Trophoblast cell (in vitro differentiated cells and primary cell): ENCODE results near the gene ACHE.

Source experiments
- DNase-seq, 2 donors: peaks; one replicate each; pipeline ENCODE4 v3.0.0-alpha.2; 2016
- H2AFZ ChIP-seq: 2 replicates; pipeline ENCODE4 v1.6.1; 2013; ENCODE audit warnings: low read length, moderate library complexity, mild to moderate bottlenecking; ENCODE audit not compliant: insufficient read depth, poor library complexity
- H2AK5ac ChIP-seq: 2 replicates; pipeline ENCODE4 v1.6.1; 2013; ENCODE audit warnings: mild to moderate bottlenecking, low read length
- H2BK120ac ChIP-seq: 2 replicates; pipeline ENCODE4 v1.6.1; 2013; ENCODE audit warnings: low read length, mild to moderate bottlenecking, moderate library complexity; ENCODE audit not compliant: insufficient read depth, poor library complexity
- H2BK12ac ChIP-seq: 2 replicates; pipeline ENCODE4 v1.6.1; 2013; ENCODE audit warnings: mild to moderate bottlenecking, low read length, moderate library complexity
- H2BK5ac ChIP-seq: 2 replicates; pipeline ENCODE4 v1.6.1; 2013; ENCODE audit warnings: low read length, low read depth, moderate library complexity, mild to moderate bottlenecking; ENCODE audit not compliant: poor library complexity
- H3K14ac ChIP-seq: 2 replicates; pipeline ENCODE4 v1.6.1; 2013; ENCODE audit warnings: mild to moderate bottlenecking, low read length
- H3K18ac ChIP-seq: 2 replicates; pipeline ENCODE4 v1.6.1; 2013; ENCODE audit warnings: mild to moderate bottlenecking, low read length
- H3K23ac ChIP-seq: 2 replicates; pipeline ENCODE4 v1.6.1; 2013; ENCODE audit warnings: low read length
- H3K27ac ChIP-seq: 2 replicates; pipeline ENCODE4 v1.5.1; 2013; ENCODE audit warnings: low read depth, mild to moderate bottlenecking, inconsistent platforms, low read length, moderate library complexity
- H3K27me3 ChIP-seq: 2 replicates; pipeline ENCODE4 v1.6.1; 2013; ENCODE audit warnings: inconsistent platforms, mild to moderate bottlenecking, low read length, moderate library complexity; ENCODE audit not compliant: insufficient read depth
- H3K36me3 ChIP-seq, 2 experiments: 1 replicate in 1 of 2; 2 replicates in 1 of 2; pipeline ENCODE4 v1.6.1; 2013; ENCODE audit warnings: low read length in 2 of 2, mild to moderate bottlenecking in 2 of 2, moderate library complexity in 1 of 2; ENCODE audit not compliant: insufficient read depth in 2 of 2, control insufficient read depth in 1 of 2
- H3K4ac ChIP-seq: 2 replicates; pipeline ENCODE4 v1.6.1; 2013; ENCODE audit warnings: low read depth, mild to moderate bottlenecking, low read length, moderate library complexity
- H3K4me1 ChIP-seq, 2 experiments: 1 replicate in 1 of 2; 2 replicates in 1 of 2; pipeline ENCODE4 v1.6.1; 2013; ENCODE audit warnings: low read length in 2 of 2, mild to moderate bottlenecking in 2 of 2, moderate library complexity in 1 of 2; ENCODE audit not compliant: insufficient read depth in 2 of 2, control insufficient read depth in 1 of 2
- H3K4me2 ChIP-seq: 2 replicates; pipeline ENCODE4 v1.6.1; 2013; ENCODE audit warnings: inconsistent platforms, mild to moderate bottlenecking, low read length, moderate library complexity
- H3K4me3 ChIP-seq: 2 replicates; pipeline ENCODE4 v1.5.1; 2013; ENCODE audit warnings: mild to moderate bottlenecking, low read depth, low read length, inconsistent platforms
- H3K79me1 ChIP-seq: one replicate; pipeline ENCODE4 v1.6.1; 2013; ENCODE audit warnings: low read length
- H3K79me2 ChIP-seq: 2 replicates; pipeline ENCODE4 v1.6.1; 2013; ENCODE audit warnings: low read length, mild to moderate bottlenecking; ENCODE audit not compliant: control insufficient read depth, insufficient read depth, poor library complexity
- H3K9ac ChIP-seq: 2 replicates; pipeline ENCODE4 v1.6.1; 2013; ENCODE audit warnings: mild to moderate bottlenecking, low read length
- H3K9me3 ChIP-seq: 2 replicates; pipeline ENCODE4 v1.6.1; 2013; ENCODE audit warnings: low read depth, mild to moderate bottlenecking, control low read depth, inconsistent platforms, low read length; ENCODE audit not compliant: insufficient read depth
- H4K12ac ChIP-seq: 2 replicates; pipeline ENCODE4 v1.6.1; 2013; ENCODE audit warnings: low read depth, mild to moderate bottlenecking, low read length, moderate library complexity
- H4K8ac ChIP-seq: 2 replicates; pipeline ENCODE4 v1.6.1; 2013; ENCODE audit warnings: low read depth, mild to moderate bottlenecking, low read length, moderate library complexity
- H4K91ac ChIP-seq: one replicate; pipeline ENCODE4 v1.6.1; 2013; ENCODE audit warnings: low read depth, mild to moderate bottlenecking, low read length, moderate library complexity
- WGBS: extraction: QIAGEN DNeasy Blood & Tissue Kit; methylation state at CpG from one replicate; pipeline ENCODE4 v1.1.7; 2013; ENCODE audit warnings: missing lambda C conversion rate; ENCODE audit not compliant: insufficient read length, insufficient coverage; ENCODE audit errors: extremely low coverage; 5-methylcytosine and 5-hydroxymethylcytosine counted together

The ACHE gene

DNA sequence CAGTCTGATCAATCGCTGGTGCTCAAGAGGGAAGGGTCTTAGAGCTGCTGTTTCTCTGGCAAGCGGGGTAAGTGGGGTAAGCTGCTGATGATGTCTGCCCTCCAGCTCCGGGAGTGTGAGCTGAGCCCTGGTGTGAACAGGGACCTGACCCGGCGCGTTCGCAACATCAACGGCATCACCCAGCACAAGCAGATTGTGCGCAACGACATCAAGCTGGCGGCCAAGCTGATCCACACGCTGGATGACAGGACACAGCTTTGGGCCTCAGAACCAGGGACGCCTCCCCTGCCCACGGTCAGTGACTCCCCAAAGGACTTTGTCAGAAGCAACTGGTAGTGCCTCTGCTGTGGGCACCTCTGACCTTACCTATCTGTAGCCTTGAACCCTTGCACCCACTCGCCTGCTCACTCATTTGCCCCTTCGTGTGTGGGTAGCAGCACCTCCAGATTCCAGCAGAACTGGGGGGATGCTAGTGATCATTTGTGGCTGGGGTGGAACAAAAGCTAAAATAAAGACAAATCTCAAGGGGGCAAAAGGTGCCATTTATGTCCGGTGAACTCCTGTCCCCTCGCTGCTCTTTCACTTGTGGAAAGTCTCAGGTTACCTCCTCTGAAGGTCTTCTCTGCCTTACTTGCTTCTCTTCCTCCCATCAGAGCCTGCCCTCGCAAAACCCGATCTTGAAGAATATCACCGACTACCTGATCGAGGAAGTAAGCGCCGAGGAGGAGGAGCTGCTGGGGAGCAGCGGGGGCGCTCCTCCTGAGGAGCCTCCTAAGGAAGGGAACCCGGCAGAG lies 9.3 kb downstream of the ACHE start:
- H2BK12ac ChIP-seq: no peak overlapping the region
- H3K79me2 ChIP-seq: peaks cover 17% of the 10 kb centered on the region
- DNase-seq: no peak
- peaks cover 72 to 75% of the 10 kb centered on the region in 2 experiments for H3K36me3 ChIP-seq
- no peak overlapping the region for H2BK5ac ChIP-seq
- H3K27ac ChIP-seq: no peak overlapping the region
- no peak overlapping the region for H4K91ac ChIP-seq
- peaks cover 20% of the 10 kb centered on the region for H3K79me1 ChIP-seq
- H3K4me3 ChIP-seq: no peak overlapping the region
- peaks cover 7 to 16% of the 10 kb centered on the region in 2 experiments for H3K4me1 ChIP-seq
- H2BK120ac ChIP-seq: no peak overlapping the region
- no peak overlapping the region for H3K4me2 ChIP-seq
- no peak overlapping the region for H3K14ac ChIP-seq
- no CpG with 5 or more reads among the region's 27 CpGs for WGBS
- H4K8ac ChIP-seq: no peak overlapping the region
- H2AK5ac ChIP-seq: no peak overlapping the region
- no peak overlapping the region for H4K12ac ChIP-seq
- no peak overlapping the region for H3K18ac ChIP-seq
- H2AFZ ChIP-seq: no peak overlapping the region
- no peak overlapping the region for H3K23ac ChIP-seq
- H3K9ac ChIP-seq: no peak overlapping the region
- H3K4ac ChIP-seq: no peak overlapping the region
- no peaks in the 10 kb centered on the region for H3K9me3 ChIP-seq
- no peaks in the 10 kb centered on the region for H3K27me3 ChIP-seq

- Histone ChIP-seq H2BK120ac (no peak overlapping the region), H2AK5ac (no peak overlapping the region), H4K91ac (no peak overlapping the region), H3K4me3 (no peak overlapping the region), H3K4ac (no peak overlapping the region), H3K4me2 (no peak overlapping the region), H3K9me3 (no peaks in the 10 kb centered on the region), H3K27ac (no peak overlapping the region), H3K9ac (no peak overlapping the region), H3K36me3 (peaks cover 77 to 81% of the 10 kb centered on the region in 2 experiments), H3K18ac (no peak overlapping the region), H3K23ac (no peak overlapping the region), H3K27me3 (no peaks in the 10 kb centered on the region), H3K79me2 (peaks cover 11% of the 10 kb centered on the region), H2BK5ac (no peak overlapping the region), H2AFZ (no peak overlapping the region), H4K12ac (no peak overlapping the region), H3K14ac (no peak overlapping the region), H2BK12ac (no peak overlapping the region), H3K79me1 (peaks cover 12% of the 10 kb centered on the region), H4K8ac (no peak overlapping the region), H3K4me1 (peaks cover 0 to 8% of the 10 kb centered on the region in 2 experiments)
- no CpG with 5 or more reads among the region's 22 CpGs for WGBS
- DNase-seq: no peak
These were observed 10.1 kb downstream of the ACHE start for GRCh38 chr7:100885440-100886141.

DNA sequence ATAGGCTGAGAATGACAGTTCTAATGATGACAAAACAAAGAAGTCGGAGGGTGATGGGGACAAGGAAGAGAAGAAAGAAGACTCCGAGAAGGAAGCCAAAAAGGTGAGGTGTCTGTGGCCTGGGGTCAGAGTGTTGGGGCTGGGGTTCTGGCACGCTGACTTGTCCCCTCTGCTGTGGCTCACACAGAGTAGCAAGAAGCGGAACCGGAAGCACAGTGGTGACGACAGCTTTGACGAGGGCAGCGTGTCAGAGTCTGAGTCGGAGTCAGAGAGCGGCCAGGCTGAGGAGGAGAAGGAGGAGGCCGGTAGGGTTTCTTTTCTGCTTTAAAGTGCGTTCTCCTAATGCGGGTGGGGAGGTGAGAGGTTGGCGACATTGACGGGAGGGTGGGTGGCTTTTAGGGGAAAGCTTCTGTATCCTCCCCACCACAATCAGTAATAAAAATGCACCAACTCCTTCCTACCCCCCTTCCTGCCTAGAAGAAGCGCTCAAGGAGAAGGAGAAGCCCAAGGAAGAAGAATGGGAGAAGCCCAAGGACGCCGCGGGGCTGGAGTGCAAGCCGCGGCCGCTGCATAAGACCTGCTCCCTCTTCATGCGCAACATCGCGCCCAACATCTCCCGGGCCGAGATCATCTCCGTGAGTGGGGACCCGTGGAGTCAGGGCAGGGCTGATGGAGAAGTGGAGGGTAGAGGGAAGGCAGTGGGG lies 10.8 kb downstream of the ACHE start:
- no peak overlapping the region for H3K18ac ChIP-seq
- no peak overlapping the region for H3K23ac ChIP-seq
- H2BK120ac ChIP-seq: no peak overlapping the region
- no peak overlapping the region for H3K4ac ChIP-seq
- H3K36me3 ChIP-seq: peaks cover 82 to 86% of the 10 kb centered on the region in 2 experiments
- no peaks in the 10 kb centered on the region for H3K27me3 ChIP-seq
- no peaks in the 10 kb centered on the region for H3K9me3 ChIP-seq
- no CpG with 5 or more reads among the region's 29 CpGs for WGBS
- peaks cover 9% of the 10 kb centered on the region for H3K79me2 ChIP-seq
- H2AK5ac ChIP-seq: no peak overlapping the region
- H4K12ac ChIP-seq: no peak overlapping the region
- no peak overlapping the region for H3K4me3 ChIP-seq
- peaks cover 0 to 8% of the 10 kb centered on the region in 2 experiments for H3K4me1 ChIP-seq
- H2BK5ac ChIP-seq: no peak overlapping the region
- H3K79me1 ChIP-seq: peaks cover 7% of the 10 kb centered on the region
- H4K91ac ChIP-seq: no peak overlapping the region
- H4K8ac ChIP-seq: no peak overlapping the region
- H3K4me2 ChIP-seq: no peak overlapping the region
- no peak overlapping the region for H3K9ac ChIP-seq
- no peak for DNase-seq
- no peak overlapping the region for H3K14ac ChIP-seq
- H3K27ac ChIP-seq: no peak overlapping the region
- H2BK12ac ChIP-seq: no peak overlapping the region
- H2AFZ ChIP-seq: no peak overlapping the region

- H3K4me3 ChIP-seq: no peak overlapping the region
- H2BK12ac ChIP-seq: no peak overlapping the region
- H3K9ac ChIP-seq: no peak overlapping the region
- DNase-seq: no peak
- H3K4me1 ChIP-seq: no peaks in the 10 kb centered on the region
- no peak overlapping the region for H3K23ac ChIP-seq
- H2AFZ ChIP-seq: no peak overlapping the region
- H3K79me2 ChIP-seq: peaks cover 9% of the 10 kb centered on the region
- H4K12ac ChIP-seq: no peak overlapping the region
- H3K18ac ChIP-seq: no peak overlapping the region
- WGBS: no CpG with 5 or more reads among the region's 24 CpGs
- no peak overlapping the region for H4K91ac ChIP-seq
- H3K14ac ChIP-seq: no peak overlapping the region
- no peak overlapping the region for H3K4ac ChIP-seq
- H2BK5ac ChIP-seq: no peak overlapping the region
- H3K36me3 ChIP-seq: peaks cover 84 to 87% of the 10 kb centered on the region in 2 experiments
- no peak overlapping the region for H4K8ac ChIP-seq
- no peak overlapping the region for H3K4me2 ChIP-seq
- no peak overlapping the region for H2AK5ac ChIP-seq
- no peaks in the 10 kb centered on the region for H3K27me3 ChIP-seq
- H3K27ac ChIP-seq: no peak overlapping the region
- no peaks in the 10 kb centered on the region for H3K9me3 ChIP-seq
- H2BK120ac ChIP-seq: no peak overlapping the region
- H3K79me1 ChIP-seq: no peaks in the 10 kb centered on the region
These were observed 12.7 kb downstream of the ACHE start for GRCh38 chr7:100882785-100883526.
